Vagina (tissue), 2 donors: ENCODE data around the gene COBL.

Source experiments
- POLR2A ChIP-seq, 2 donors: fragments of 450-650 bp; IDR thresholded peaks; one replicate each; pipeline ENCODE4 v1.6.1; 2017; ENCODE audit warnings: antibody characterized with exemption in 2 of 2, mild to moderate bottlenecking in 2 of 2, moderate library complexity in 2 of 2
- TF ChIP-seq, protein P1 (sequence below), 3 experiments: fragments of 450-650 bp in 2 of 3; fragments of 200-600 bp in 1 of 3; sonication (generic) in 1 of 3; IDR thresholded peaks; one replicate each; pipeline ENCODE4 v1.5.1; 2017 to 2019; ENCODE audit warnings: antibody characterized with exemption in 3 of 3, mild to moderate bottlenecking in 2 of 3, moderate library complexity in 2 of 3

DNA sequence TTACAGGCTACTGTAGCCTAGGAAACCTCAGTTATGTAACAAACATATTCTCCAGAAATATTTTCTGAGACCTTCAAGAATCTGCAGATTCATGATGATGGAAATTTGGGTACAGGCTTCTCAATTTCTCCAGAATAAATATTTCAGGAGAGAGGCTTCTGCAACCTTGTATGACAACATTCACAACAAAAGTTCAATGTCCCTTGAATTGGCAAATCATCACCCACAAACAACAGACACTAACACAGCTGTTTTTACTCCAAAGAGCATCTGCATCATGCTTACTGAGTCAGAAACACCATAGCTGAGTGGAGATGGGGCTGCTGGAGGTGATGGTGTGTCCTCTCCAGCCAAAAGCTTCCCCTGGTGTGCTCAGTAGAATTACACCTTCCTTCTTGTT lies 9.3 kb upstream of the COBL start:
- TF ChIP-seq, protein P1, sequence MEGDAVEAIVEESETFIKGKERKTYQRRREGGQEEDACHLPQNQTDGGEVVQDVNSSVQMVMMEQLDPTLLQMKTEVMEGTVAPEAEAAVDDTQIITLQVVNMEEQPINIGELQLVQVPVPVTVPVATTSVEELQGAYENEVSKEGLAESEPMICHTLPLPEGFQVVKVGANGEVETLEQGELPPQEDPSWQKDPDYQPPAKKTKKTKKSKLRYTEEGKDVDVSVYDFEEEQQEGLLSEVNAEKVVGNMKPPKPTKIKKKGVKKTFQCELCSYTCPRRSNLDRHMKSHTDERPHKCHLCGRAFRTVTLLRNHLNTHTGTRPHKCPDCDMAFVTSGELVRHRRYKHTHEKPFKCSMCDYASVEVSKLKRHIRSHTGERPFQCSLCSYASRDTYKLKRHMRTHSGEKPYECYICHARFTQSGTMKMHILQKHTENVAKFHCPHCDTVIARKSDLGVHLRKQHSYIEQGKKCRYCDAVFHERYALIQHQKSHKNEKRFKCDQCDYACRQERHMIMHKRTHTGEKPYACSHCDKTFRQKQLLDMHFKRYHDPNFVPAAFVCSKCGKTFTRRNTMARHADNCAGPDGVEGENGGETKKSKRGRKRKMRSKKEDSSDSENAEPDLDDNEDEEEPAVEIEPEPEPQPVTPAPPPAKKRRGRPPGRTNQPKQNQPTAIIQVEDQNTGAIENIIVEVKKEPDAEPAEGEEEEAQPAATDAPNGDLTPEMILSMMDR (IDR thresholded peaks at IDR 0.05) = no peak
- TF ChIP-seq POLR2A (IDR thresholded peaks at IDR 0.05) = no peak
